OCI-LY3 (cell line): ENCODE data around the gene HCN3.
A peak's percentile ranks its signal among the peaks of the same experiment; 100 is the strongest.

ENCODE experiments used
- H2AFZ ChIP-seq: fragments of 200-600, 300-600 bp; shearing (Covaris generic); 2 replicates; pipeline ENCODE4 v1.6.0; 2014; ENCODE audit warnings: antibody characterized with exemption, low read depth, low read length
- H3K27ac ChIP-seq: fragments of 200-600, 300-600 bp; sonication (generic); 2 replicates; pipeline ENCODE4 v1.5.1; 2014; ENCODE audit warnings: mild to moderate bottlenecking, low read length, moderate library complexity, mixed read lengths
- H3K27me3 ChIP-seq: fragments of 200-600, 300-600 bp; sonication (generic); 2 replicates; pipeline ENCODE4 v1.6.1; 2014; ENCODE audit warnings: low read depth, low read length, mixed read lengths
- H3K36me3 ChIP-seq: fragments of 200-600, 300-600 bp; sonication (generic); replicated peaks from 2 replicates; pipeline ENCODE3; 2014; ENCODE audit warnings: low read depth, low read length, mixed read lengths
- H3K4me1 ChIP-seq: fragments of 300-600, 200-600 bp; sonication (generic); 2 replicates; pipeline ENCODE4 v1.6.1; 2014; ENCODE audit warnings: low read length, mixed read lengths
- H3K4me2 ChIP-seq: fragments of 200-600, 300-600 bp; sonication (generic); 2 replicates; pipeline ENCODE4 v1.6.1; 2014; ENCODE audit warnings: low read length, mixed read lengths
- H3K4me3 ChIP-seq: fragments of 300-600, 200-600 bp; sonication (generic); 2 replicates; pipeline ENCODE4 v1.5.1; 2014; ENCODE audit warnings: antibody characterized with exemption, mild to moderate bottlenecking, low read length, moderate library complexity
- H3K79me2 ChIP-seq: fragments of 300-600, 200-600 bp; shearing (Covaris generic); 2 replicates; pipeline ENCODE4 v1.6.1; 2014; ENCODE audit warnings: mild to moderate bottlenecking, low read length, mixed read lengths
- H3K9ac ChIP-seq: fragments of 300-600, 200-600 bp; shearing (Covaris generic); 2 replicates; pipeline ENCODE4 v1.6.0; 2014; ENCODE audit warnings: mild to moderate bottlenecking, low read length, moderate library complexity
- H3K9me3 ChIP-seq: fragments of 200-600, 300-600 bp; shearing (Covaris generic); 2 replicates; pipeline ENCODE4 v1.6.1; 2014; ENCODE audit warnings: low read length, mixed read lengths; ENCODE audit not compliant: insufficient read depth
- H4K20me1 ChIP-seq: fragments of 200-600, 300-600 bp; sonication (generic); 2 replicates; pipeline ENCODE4 v1.6.1; 2016; ENCODE audit warnings: low read length, mixed read lengths; ENCODE audit not compliant: insufficient read depth
- EZH2phosphoT487 ChIP-seq: fragments of 200-600 bp; shearing (Covaris generic); IDR thresholded peaks from 2 replicates; pipeline ENCODE4 v1.6.1; 2018; ENCODE audit warnings: antibody characterized with exemption, mixed run types, low read depth
- TF ChIP-seq, protein P1 (sequence below): fragments of 200-600, 300-600 bp; sonication (generic); IDR thresholded peaks from 2 replicates; pipeline ENCODE4 v1.5.1; 2014; ENCODE audit warnings: antibody characterized with exemption, low read length, low read depth

HCN3 gene

DNA sequence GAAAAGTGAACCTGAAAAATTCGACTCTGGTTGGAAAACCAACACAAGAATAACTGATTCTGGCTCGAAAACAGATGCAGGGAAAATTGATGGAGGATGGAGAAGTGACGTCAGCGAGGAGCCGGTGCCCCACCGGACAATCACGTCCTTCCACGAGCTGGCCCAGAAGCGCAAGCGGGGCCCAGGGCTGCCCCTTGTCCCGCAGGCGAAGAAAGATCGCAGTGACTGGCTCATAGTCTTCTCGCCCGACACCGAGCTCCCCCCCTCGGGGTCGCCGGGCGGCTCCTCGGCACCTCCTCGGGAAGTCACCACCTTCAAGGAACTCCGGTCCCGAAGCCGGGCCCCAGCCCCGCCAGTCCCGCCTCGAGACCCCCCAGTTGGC is 45.3 kb downstream of the HCN3 start:
- Histone ChIP-seq H4K20me1 (peaks cover 28% of the 10 kb centered on the region), H3K79me2 (no peaks in the 10 kb centered on the region), H3K4me3 (peak overlapping the region; percentile 93), H3K4me2 (peak overlapping the region; percentile 96), H3K27ac (no peak overlapping the region), H3K4me1 (peaks cover 6% of the 10 kb centered on the region), H3K9me3 (no peaks in the 10 kb centered on the region), H3K36me3 (peaks cover 30% of the 10 kb centered on the region), H3K27me3 (no peaks in the 10 kb centered on the region), H3K9ac (no peak overlapping the region), H2AFZ (no peak overlapping the region)
- TF ChIP-seq, protein P1, sequence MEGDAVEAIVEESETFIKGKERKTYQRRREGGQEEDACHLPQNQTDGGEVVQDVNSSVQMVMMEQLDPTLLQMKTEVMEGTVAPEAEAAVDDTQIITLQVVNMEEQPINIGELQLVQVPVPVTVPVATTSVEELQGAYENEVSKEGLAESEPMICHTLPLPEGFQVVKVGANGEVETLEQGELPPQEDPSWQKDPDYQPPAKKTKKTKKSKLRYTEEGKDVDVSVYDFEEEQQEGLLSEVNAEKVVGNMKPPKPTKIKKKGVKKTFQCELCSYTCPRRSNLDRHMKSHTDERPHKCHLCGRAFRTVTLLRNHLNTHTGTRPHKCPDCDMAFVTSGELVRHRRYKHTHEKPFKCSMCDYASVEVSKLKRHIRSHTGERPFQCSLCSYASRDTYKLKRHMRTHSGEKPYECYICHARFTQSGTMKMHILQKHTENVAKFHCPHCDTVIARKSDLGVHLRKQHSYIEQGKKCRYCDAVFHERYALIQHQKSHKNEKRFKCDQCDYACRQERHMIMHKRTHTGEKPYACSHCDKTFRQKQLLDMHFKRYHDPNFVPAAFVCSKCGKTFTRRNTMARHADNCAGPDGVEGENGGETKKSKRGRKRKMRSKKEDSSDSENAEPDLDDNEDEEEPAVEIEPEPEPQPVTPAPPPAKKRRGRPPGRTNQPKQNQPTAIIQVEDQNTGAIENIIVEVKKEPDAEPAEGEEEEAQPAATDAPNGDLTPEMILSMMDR: no peak
- no peak for TF ChIP-seq EZH2phosphoT487

DNA sequence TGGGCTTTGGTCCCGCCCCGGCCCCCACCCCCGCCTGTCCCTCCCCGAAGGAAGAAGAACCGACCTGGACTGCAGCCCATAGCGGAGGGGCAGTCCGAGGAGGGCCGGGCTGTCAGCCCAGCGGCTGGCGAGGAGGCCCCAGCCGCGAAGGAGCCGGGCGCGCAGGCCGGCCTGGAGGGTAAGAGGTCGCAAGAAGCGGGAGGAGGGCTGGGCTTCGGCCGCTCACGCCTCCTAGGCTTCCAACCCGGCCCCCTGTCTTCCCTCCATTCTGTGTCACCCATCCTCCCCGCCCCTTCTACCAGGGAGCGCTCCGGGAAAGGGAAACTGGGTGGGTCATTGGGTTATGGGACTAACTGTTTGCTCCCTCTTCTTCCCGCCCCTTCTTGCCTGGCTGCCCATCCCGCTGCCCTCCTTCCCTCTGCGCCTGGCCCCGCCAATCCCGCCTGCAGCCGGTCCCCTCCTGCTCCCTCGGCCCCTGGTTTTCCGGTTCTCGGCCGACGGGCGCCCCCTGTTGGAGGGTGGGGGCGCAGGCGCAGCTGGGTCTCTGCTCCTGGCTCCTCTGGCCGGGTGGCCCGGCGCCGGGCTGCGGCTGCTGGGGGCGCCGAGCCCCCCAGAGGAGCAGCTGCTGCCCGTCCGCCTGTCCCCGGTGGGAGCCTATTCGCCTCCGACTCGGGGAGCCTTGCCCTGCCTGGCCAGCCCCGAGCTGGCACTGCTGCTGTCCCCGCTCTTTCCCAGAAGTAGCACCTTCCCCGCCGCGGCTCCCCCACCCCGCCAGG is 45.9 kb downstream of the HCN3 start:
- no peak overlapping the region for H2AFZ ChIP-seq
- H3K36me3 ChIP-seq: peaks cover 27% of the 10 kb centered on the region
- peak overlapping the region; percentile 82 for H3K27ac ChIP-seq

DNA sequence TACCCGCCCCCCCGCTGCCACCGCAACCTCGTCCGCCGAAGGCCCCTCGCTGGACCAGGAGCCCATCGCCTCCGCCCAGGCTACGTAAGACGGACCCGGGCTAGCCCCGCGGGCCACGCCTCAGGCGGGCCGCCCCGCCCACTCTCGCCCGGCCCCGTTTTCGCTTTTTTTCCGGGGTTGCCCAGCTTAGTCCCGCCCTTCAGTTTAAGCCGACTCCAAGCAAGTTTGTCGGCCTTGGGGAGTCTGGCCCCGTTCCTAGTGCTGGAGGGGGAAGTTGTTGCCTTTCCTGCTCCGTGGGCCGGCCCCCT is 46.4 kb downstream of the HCN3 start:
- H3K36me3 ChIP-seq: peaks cover 22% of the 10 kb centered on the region
- H3K27me3 ChIP-seq: no peaks in the 10 kb centered on the region
- H3K9me3 ChIP-seq: no peaks in the 10 kb centered on the region

More for the DNA sequence above, 45.9 kb downstream of the HCN3 start:
- no peak for TF ChIP-seq EZH2phosphoT487
- TF ChIP-seq, protein P1: peak; percentile 93
- H3K4me2 ChIP-seq: peak overlapping the region; percentile 96
- peak overlapping the region; percentile 93 for H3K4me3 ChIP-seq
- no peaks in the 10 kb centered on the region for H3K27me3 ChIP-seq
- no peaks in the 10 kb centered on the region for H3K79me2 ChIP-seq
- peaks cover 6% of the 10 kb centered on the region for H3K4me1 ChIP-seq
- peaks cover 24% of the 10 kb centered on the region for H4K20me1 ChIP-seq
- no peaks in the 10 kb centered on the region for H3K9me3 ChIP-seq
- peak overlapping the region; percentile 99 for H3K9ac ChIP-seq

DNA sequence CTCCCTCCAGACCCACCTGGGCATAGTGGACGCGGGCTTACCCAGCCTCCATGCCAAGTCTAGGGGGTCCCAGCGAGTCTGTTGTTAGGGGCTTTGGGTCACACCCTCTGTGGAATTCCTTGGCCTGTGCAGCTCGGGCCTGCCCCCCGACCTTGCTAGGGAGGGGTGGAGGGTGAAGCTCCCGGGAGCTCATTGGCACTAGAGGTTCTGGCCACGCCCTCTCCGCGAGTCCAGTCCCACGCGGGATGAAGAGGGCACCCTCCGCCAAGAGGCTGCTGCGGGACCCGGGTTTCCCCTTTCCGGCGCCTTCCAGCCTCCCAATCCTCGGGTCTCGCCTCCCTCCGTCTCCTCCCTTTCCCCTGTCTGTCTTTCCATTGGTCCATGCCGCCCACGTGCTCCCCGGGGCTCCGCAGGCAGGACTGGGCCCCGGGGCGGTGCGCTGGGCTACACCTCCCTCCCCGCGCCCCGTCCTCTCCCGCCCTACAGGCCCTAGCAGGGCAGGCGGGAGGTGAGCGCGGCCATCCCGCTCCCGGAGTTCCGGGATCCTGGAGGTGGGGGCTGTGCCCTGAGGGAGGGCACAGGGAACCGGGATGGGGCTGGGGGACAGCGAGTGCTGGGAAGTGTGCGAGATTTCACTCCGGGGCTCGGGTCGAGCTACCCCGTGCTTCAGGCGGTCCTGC is 46.9 kb downstream of the HCN3 start:
- Histone ChIP-seq H3K27me3 (no peaks in the 10 kb centered on the region), H4K20me1 (peaks cover 14% of the 10 kb centered on the region), H3K36me3 (peaks cover 17% of the 10 kb centered on the region), H3K9me3 (no peaks in the 10 kb centered on the region), H3K4me2 (peak overlapping the region; percentile 96), H3K79me2 (no peaks in the 10 kb centered on the region), H3K9ac (peak overlapping the region; percentile 99), H2AFZ (peak overlapping the region; percentile 57; the same call in 1 of the 2 replicates), H3K27ac (peak overlapping the region; percentile 82), H3K4me1 (peaks cover 6% of the 10 kb centered on the region), H3K4me3 (peak overlapping the region; percentile 93)
- no peak for TF ChIP-seq EZH2phosphoT487
- TF ChIP-seq, protein P1: no peak

More for the DNA sequence above, 46.4 kb downstream of the HCN3 start:
- Histone ChIP-seq H4K20me1 (peaks cover 19% of the 10 kb centered on the region), H3K4me1 (peaks cover 6% of the 10 kb centered on the region), H3K27ac (peak overlapping the region; percentile 82), H3K9ac (peak overlapping the region; percentile 99), H3K4me2 (peak overlapping the region; percentile 96), H3K4me3 (peak overlapping the region; percentile 93), H3K79me2 (no peaks in the 10 kb centered on the region), H2AFZ (peak overlapping the region; percentile 49; the same call in 1 of the 2 replicates)
- no peak for TF ChIP-seq EZH2phosphoT487
- TF ChIP-seq, protein P1: no peak
